Glutamatergic neuron (in vitro differentiated cells): ENCODE data around the gene IRX2. TPM values are rescaled to one million over a fixed set of nuclear protein-coding genes. Genes with fewer than 3 reads are reported as not detected.

ENCODE experiments used
- DNase-seq: peaks from one replicate; pipeline ENCODE4 v3.0.0; 2022
- H3K27ac Mint-ChIP-seq: one replicate; pipeline ENCODE4 v1.8.0; 2020; ENCODE audit warnings: mild to moderate bottlenecking, mixed read lengths, inconsistent platforms; ENCODE audit not compliant: unreplicated experiment
- H3K27me3 Mint-ChIP-seq: one replicate; pipeline ENCODE4 v1.8.0; 2020; ENCODE audit warnings: mild to moderate bottlenecking, moderate library complexity, mixed read lengths, inconsistent platforms; ENCODE audit not compliant: unreplicated experiment
- H3K36me3 Mint-ChIP-seq: one replicate; pipeline ENCODE4 v1.8.0; 2020; ENCODE audit warnings: mild to moderate bottlenecking, mixed read lengths, inconsistent platforms; ENCODE audit not compliant: unreplicated experiment
- H3K4me1 Mint-ChIP-seq: one replicate; pipeline ENCODE4 v1.8.0; 2020; ENCODE audit warnings: mild to moderate bottlenecking, low read depth, mixed read lengths, inconsistent platforms; ENCODE audit not compliant: unreplicated experiment
- H3K4me3 Mint-ChIP-seq: one replicate; pipeline ENCODE4 v1.8.0; 2020; ENCODE audit warnings: mild to moderate bottlenecking, mixed read lengths, inconsistent platforms; ENCODE audit not compliant: unreplicated experiment
- H3K9me3 Mint-ChIP-seq: one replicate; pipeline ENCODE4 v1.8.0; 2020; ENCODE audit warnings: mild to moderate bottlenecking, moderate library complexity, mixed read lengths, inconsistent platforms; ENCODE audit not compliant: unreplicated experiment
- total RNA-seq: library from RNA; stranded (reverse); fragmentation: NEBNext Ultra II Directional; extraction: Animal tissue kit (Norgen Biotek cat#: 25700); gene quantifications from one replicate; pipeline ENCODE4 v1.2.1, GENCODE V29; 2021; ENCODE audit not compliant: unreplicated experiment
- TF ChIP-seq, protein P1 (sequence below): fragments of 200-600 bp; sonication (generic); IDR thresholded peaks from one replicate; pipeline ENCODE4 v1.5.0; 2021; ENCODE audit not compliant: partially characterized antibody, unreplicated experiment

IRX2 gene
- total RNA-seq, 1 donor from 2014 or later, result 60.7 TPM

DNA sequence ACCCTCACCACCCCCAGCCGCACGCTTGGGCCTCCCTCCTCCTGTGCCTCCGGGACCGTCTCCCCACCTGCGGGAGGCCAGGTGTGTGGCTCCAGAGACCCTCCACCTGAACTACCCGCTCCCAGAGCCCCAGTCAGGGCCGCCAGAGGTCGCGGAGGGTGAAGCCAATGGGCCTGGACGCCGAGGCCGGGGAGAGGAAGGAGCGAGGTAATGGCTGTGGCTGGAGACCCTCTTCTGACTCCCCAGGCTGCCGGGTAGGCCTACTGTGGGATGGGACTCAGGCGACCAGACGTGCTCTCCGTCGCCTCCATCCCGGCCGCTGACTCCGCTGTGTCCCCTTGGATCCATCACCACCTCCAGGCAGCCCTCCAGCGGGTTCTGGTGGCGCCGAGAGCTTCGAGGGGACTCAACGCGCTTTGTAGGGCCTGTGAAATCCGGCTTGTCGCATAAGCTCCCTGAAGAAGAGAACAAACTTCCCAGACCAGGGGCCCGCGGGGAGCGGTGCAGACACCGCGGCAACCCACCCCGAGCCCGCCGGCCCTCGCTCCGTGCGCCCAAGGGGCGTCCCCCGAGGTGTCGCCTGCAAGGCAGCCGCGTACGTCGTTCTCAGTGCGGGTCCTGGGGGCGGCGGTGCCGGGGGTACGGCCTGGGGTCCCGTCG, 12.6 kb downstream of the IRX2 start:
- TF ChIP-seq, protein P1, sequence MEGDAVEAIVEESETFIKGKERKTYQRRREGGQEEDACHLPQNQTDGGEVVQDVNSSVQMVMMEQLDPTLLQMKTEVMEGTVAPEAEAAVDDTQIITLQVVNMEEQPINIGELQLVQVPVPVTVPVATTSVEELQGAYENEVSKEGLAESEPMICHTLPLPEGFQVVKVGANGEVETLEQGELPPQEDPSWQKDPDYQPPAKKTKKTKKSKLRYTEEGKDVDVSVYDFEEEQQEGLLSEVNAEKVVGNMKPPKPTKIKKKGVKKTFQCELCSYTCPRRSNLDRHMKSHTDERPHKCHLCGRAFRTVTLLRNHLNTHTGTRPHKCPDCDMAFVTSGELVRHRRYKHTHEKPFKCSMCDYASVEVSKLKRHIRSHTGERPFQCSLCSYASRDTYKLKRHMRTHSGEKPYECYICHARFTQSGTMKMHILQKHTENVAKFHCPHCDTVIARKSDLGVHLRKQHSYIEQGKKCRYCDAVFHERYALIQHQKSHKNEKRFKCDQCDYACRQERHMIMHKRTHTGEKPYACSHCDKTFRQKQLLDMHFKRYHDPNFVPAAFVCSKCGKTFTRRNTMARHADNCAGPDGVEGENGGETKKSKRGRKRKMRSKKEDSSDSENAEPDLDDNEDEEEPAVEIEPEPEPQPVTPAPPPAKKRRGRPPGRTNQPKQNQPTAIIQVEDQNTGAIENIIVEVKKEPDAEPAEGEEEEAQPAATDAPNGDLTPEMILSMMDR, result no peak
- Mint-ChIP-seq H3K27me3 (peaks cover 16% of the 10 kb centered on the region), H3K27ac (no peak overlapping the region), H3K9me3 (peaks cover 7% of the 10 kb centered on the region), H3K4me1 (peaks cover 18% of the 10 kb centered on the region), H3K4me3 (peak overlapping the region; percentile 57), H3K36me3 (peaks cover 20% of the 10 kb centered on the region)
- DNase-seq, result no peak

DNA sequence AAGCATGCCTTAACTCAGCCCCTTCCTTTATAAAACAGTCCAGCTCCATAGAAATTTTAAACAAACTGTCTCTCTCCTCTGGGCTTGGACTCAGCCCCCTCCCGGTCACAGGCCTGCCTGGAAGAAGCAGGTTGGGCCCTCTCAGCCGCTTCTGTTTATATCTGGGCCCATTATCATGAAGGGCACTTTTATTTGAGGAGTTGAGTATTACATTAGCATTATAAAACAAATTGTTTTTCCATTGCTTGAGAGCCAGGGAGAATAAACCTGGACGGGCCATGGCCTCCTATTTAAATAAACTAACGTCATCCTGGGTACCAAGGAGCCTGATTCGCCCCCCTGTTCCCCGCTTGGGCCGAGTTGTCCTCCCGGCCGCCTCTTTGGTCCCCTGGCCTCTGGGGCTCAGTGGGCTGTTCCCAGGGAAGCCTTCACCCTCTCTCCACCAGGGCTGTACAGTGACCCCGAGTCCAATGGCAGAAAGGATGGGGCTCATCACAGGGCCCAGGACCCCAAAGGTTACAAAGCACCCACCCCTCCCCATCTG, 13.2 kb downstream of the IRX2 start:
- H3K4me1 Mint-ChIP-seq, result peaks cover 14% of the 10 kb centered on the region
- H3K4me3 Mint-ChIP-seq, result no peak overlapping the region
- no peak for DNase-seq
- peaks cover 7% of the 10 kb centered on the region for H3K9me3 Mint-ChIP-seq
- peaks cover 13% of the 10 kb centered on the region for H3K27me3 Mint-ChIP-seq
- TF ChIP-seq, protein P1, result no peak
- H3K36me3 Mint-ChIP-seq, result peaks cover 16% of the 10 kb centered on the region
- H3K27ac Mint-ChIP-seq, result no peak overlapping the region

GRCh38 chr5:2737273-2738155, 14.0 kb downstream of the IRX2 start:
- DNase-seq, result no peak
- Mint-ChIP-seq H3K4me1 (peaks cover 11% of the 10 kb centered on the region), H3K36me3 (peaks cover 16% of the 10 kb centered on the region), H3K4me3 (no peak overlapping the region), H3K27me3 (peaks cover 13% of the 10 kb centered on the region), H3K27ac (no peak overlapping the region), H3K9me3 (peaks cover 7% of the 10 kb centered on the region)
- TF ChIP-seq, protein P1, result no peak

- H3K36me3 Mint-ChIP-seq, result peaks cover 14% of the 10 kb centered on the region
- H3K27me3 Mint-ChIP-seq, result peaks cover 15% of the 10 kb centered on the region
- DNase-seq, result no peak
- peaks cover 7% of the 10 kb centered on the region for H3K4me1 Mint-ChIP-seq
- TF ChIP-seq, protein P1, result no peak
- no peak overlapping the region for H3K27ac Mint-ChIP-seq
- H3K9me3 Mint-ChIP-seq, result peaks cover 7% of the 10 kb centered on the region
- H3K4me3 Mint-ChIP-seq, result no peak overlapping the region
Observed at GRCh38 chr5:2736872-2737271, 14.6 kb downstream of the IRX2 start.
